Stimulated activated CD4-positive, alpha-beta T cell treated with anti-CD3 and anti-CD28 coated beads, Interleukin-4, amount 100 ng/mL, for 4 hours (primary cell): ENCODE data around the gene ATRX.
"Not testable (repeated sequence)": the region's sequence is repeated elsewhere in the genome, so short reads cannot be mapped to it uniquely, and the experiment has no call there.

Experiments
- DNase-seq, 2 experiments: peaks; one replicate each; pipeline ENCODE4 v3.0.0-alpha.2; 2020

The ATRX gene

DNA sequence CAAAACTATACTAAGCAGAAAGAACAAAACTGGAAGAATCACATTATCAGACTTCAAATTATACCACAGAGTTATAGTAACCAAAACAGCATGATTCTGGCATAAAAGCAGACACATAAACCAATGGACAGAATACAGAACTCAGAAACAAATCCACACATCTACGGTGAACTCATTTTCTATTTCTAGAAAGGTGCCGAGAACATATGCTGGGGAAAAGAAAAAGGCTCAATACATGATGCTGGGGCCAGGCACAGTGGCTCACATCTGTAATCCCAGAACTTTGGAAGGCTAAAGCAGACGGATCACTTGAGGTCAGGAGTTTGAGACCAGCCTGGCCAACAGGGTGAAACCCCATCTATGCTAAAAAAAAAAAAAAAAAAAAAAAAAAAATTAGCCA is 52.7 kb downstream of the ATRX start:
- DNase-seq = no peak

DNA sequence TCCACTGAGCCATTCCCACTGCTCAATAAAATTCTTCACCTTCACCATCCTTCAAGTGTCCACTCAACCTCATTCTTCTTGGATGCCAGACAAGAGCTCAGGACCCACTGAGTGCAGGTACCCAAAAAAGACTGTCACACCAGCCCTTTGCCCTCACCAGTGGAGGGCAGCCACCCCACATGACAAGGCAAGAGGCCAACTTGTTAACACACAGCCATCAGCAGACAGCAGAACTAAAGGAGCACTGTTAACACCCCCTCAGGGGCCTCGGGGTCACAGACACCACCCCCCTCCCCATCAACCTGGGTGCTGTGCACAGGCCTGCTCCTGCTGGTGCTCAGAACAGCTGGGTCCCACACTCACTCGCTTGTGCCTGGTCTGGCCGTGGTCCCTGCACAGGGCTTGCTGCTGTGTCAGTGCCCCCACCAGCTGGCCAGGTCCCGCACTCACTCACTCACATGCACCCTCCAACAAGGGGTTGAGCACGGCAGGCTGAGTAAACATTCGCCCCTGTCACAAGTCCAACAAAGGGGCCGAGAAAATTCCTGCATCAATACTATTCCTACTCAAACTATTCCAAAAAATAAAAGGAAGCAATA is 54.1 kb downstream of the ATRX start:
- no peak for DNase-seq

DNA sequence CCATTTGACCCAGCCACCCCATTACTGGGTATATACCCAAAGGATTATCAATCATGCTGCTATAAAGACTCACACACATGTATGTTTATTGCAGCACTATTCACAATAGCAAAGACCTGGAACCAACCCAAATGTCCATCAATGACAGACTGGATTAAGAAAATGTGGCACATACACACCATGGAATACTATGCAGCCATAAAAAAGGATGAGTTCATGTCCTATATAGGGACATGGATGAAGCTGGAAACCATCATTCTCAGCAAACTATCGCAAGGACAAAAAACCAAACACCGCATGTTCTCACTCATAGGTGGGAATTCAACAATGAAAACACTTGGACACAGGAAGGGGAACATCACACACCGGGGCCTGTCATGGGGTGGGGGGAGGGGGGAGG is 59.9 kb downstream of the ATRX start:
- not testable (repeated sequence) for DNase-seq

DNA sequence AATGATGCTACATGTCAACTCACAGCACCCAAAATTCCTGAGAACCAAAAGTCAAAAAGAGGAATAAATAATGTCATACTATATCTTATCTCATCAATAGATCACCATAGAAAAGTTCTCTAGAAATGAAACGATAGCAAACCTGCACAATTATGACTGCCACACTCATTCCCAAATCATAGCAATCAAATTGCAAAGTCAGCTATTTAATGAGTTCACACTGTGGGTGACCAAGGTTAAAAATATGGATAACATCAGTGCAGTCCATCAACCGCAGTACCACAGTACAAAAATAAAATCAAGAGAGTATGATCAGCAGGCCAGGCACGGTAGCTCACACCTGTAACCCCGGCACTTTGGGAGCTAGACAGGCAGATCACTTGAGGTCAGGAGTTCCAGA is 62.3 kb downstream of the ATRX start:
- DNase-seq = no peak

DNA sequence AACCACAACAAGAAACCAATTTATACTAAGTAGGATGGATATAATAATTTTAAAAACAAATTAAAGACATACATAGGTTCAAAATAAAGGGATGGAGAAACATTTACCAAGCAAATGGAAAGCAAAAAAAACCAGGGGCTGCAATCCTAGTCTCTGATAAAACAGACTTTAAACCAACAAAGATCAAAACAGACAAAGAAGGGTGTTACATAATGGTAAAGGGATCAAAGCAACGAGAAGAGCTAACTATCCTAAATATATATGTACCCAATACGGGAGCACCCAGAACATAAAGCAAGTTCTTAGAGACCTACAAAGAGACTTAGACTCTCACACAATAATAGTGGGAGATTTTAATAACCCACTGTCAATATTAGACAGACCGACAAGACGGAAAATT is 66.6 kb downstream of the ATRX start:
- DNase-seq = no peak

DNA sequence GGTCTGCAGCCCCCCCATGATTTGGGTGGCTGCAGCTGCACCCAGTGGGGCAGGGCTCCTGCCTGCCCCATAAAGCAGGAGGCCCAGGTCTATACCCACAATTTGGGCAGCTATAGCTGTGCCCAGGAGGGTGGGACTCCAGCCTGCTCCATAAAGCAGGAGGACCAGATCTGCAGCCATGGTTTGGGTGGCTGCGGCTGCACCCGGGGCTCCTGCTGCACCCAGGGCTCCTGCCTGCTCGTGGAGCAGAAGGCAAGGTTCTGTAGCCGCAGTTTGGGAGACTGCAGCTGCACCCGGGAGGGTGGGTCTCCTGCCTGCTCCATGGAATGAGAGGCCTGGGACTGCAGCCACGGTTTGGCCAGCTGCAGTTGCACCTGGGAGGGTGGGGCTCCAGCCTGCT is 81.1 kb downstream of the ATRX start:
- no peak for DNase-seq

DNA sequence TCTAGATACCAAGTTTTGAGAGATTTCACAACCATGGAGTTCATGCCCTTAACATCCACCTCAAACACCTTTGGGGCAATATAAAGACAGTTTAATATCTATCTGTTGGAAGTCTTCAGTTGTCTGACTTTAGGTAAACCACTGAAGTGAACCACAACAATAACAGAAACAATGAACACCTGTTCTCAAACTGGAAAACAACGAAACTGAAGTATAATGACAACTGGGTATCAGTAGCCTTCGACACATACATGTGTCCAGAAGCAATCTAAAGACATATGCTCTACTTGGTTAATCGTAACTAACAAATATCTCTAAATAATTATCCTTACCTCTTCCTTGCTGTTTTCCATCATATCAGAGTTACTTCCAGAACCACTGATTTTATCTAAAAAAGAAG is 87.8 kb downstream of the ATRX start:
- no peak for DNase-seq

DNA sequence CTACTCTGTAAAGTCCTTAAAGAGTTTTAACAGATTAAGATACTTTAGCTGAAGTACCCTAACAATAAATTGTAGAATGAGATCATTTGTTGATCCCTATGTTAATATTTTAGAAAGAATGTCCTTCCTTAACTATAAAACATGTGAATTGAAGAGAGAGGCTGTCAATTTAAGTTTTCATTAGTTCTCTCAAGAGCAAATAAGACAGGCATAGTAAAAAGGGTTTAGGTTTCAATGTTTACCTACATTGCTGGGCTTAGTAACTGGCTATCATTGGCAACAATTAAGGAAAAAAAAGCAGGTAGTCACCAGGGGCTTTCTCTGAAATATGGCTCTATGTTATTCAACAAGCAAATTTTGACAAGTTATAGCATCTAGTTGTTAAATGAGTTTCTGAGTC is 91.5 kb downstream of the ATRX start:
- no peak for DNase-seq

DNA sequence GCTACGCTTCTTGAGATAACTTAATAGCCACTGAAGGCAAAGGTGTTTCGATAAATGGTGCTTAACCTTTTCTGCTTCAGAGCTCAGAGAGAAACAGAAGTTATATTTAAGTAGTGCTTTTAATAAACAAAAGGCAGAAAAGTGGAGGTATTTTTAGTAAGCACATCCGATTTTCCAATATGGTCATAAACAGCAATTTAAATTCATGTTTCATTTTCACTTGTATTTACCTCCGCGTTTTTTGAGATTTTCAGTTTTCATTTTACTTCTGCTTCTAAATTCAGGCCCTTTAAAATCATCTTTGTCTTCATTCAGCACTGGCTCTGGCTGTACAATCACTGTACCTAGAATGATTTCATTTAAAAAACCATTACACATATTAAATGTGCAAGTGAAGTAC is 92.4 kb downstream of the ATRX start:
- no peak for DNase-seq

DNA sequence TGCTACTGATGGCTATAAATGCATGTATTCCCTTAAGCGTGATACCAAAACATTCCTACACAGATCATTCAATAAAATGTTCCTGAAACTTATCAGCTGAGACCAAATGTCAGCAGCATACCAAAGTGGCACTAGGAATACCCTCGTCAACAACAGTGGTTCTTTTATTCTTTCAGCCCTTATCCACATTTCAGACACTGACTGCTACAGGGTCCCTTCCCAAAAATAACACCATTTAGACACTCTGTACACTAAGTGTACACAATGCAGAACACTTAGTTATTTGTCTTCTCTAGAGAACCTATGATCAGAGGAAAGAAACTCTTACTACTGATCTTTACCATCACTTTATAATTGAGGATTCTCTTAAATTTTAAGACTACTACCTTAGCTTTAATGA is 94.1 kb downstream of the ATRX start:
- DNase-seq = no peak

DNA sequence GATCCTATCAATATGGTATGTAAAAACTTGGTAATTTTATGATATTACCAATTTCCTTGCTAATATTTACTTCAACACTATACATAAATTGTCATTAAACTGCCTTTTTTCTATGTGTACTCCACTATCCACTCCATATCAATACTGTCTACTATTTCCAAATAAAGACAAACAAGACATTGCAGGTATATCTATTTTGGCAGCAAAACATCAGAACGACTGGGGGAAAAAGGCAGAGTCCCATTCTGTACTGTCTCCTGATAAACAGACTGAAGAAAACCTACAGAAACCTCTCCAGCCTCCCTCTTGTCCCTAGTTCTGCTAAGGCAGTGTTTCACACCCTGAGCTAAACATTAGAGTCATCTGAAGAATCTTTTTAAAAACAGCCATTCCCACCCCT is 96.6 kb downstream of the ATRX start:
- no peak for DNase-seq

DNA sequence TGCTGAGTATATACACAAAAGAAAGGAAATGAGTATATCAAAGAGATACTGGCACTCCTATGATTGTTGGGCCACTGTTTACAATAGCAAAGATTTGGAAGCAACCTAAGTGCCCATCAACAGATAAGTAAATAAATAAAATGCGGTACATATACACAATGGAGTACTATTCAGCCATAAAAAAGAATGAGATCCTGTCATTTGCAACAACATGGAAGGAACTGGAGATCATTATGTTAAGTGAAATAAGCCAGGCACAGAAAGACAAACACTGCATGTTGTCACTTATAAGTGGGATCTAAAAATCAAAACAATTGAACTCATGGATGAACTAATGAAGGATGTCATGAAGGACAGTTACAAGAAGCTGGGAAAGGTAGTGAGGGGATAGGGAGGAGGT is 100.3 kb downstream of the ATRX start:
- DNase-seq = not testable (repeated sequence)

DNA sequence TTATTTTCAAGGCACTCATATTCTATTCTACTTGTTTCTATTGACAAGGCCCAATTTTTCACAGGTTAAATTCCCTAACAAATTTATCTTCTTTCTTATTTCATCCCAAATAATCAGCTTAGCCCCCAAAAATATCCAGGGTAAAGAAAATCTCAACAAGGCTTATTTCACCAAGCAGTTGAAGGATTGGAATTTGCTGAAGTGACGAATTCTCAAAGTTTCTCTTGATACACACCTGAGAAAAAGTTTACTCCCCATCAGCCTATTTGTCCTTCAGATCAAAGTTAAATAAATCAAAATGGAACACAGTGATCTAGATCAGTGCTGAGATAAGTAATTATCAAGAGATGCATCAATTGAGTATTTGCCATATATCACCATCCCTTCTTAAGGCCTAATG is 106.9 kb downstream of the ATRX start:
- no peak for DNase-seq

DNA sequence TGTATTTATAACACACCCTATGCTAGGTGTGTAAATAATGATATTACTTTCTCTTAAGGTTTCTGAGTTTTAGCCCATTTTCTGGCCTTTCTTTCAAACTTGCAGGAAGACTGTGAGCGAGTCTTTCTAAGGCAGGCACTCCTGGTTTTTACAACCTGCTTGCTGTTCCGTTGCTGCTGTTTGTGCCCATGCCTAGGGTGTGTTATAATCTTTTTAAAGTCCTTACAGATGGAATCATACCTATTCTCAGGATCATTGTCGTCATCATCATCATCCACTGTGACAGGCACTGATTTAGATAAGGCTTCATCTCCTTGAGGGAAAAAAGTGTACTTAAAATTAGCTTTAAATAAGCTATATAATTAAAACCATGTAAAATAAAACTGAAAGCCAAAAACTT is 110.0 kb downstream of the ATRX start:
- DNase-seq = no peak

DNA sequence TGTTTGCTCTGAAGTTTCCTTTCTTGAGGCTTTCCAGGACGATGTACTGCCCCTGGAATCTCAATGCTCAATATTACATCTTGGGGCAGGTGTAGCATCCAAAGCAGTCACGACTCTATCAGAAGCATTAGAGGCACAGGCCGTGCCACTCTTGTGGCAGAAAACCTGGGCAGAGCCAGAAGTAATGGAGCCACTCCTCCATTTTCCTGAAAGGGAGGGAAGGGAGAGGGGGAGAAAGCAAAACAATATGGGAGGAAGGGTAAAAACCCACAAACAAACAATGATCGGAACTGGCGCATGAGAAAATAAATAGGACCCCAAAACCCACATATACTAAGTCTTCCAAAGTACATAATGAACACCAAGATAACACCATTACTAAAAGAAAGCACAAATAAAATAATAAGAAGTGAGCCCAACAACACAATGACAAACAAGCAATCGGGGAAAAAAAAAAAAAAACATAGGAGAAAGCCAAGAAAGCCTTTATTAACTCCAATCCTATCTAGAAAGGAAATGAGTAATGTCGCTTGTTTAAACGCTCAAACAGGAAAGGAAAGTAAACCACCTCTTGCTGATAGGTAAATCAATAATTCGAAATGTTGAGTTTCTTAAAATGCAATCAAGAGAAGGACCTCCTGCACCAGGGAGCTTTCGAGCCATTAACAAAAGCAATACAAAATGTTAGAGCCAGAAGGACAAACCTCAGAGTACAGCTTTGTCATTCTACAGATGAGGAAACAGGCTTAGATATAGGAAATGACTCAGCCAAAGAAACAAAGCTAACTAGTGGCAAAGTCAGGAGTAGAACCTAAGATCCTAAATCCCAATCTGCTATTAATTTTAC is 117.4 kb downstream of the ATRX start:
- DNase-seq = no peak

DNA sequence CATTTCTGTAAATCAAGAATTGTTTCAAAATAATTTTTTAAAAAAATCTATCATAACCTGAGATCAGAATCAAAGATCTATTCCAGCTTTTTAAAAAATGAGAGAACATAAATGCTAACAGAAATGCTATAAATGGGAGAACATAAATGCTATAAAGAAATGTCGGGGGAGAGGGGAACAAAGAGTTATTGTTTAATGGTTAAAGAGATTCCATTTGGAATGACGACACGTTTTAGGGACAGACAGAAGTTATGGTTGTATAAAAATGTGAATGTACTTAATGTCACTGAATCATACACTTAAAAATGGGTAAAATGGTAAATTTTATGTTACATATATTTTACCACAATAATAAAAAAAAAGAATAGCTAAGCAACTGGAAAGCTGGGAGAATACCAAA is 127.1 kb downstream of the ATRX start:
- no peak for DNase-seq

DNA sequence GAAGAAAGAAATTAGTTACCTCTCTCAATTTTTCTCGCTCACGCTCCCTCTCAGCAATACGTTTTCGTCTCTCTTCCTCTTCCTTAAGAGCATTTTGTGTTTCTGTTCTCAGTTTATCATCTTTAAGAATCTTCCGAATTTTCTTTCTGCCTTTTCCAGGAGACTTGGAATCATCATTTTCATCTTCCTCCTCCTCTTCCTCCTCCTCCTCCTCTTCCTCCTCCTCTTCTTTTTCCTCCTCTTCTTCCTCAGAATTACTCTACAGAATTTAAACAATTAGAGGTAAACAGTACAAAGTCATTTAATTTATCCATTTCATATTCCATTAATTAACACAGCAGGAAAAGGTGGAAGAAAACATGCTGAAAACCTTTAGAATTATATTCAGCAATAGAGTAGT is 133.9 kb downstream of the ATRX start:
- DNase-seq = no peak

DNA sequence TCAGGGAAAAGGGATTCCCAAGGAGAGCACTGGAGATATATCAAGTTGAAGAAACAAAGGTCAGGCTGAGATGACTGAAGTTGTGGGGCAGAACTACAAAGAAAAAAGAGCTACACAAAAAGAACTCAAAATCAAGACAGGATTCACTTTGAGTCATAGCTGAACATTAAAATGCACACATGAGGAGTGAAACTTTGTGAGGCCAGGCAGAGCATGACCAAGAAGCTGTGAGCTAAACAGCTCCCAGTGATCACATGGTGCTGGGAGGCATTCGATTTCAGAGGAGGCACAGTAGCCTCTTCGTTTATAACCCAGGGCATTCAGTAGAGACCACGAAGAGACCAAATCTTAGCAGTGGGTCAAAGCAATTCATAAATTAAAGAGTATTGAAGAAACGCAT is 145.3 kb downstream of the ATRX start:
- DNase-seq = no peak

DNA sequence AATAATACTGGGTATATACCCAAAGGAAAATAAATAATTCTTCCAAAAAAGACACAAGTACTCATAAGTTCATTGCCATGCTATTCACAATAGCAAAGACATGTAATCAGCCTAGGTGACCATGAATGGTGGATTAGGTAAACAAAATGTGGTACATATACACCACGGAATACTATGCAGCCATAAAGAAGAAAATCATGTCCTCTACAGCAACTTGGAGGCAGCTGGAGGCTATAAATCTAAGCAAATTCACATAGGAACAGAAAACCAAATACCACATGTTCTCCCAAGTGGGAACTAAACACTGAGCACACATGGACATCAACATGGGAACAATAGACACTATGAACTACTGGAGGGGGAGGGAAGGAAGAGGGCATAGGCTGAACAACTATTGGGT is 146.2 kb downstream of the ATRX start:
- DNase-seq = no peak

DNA sequence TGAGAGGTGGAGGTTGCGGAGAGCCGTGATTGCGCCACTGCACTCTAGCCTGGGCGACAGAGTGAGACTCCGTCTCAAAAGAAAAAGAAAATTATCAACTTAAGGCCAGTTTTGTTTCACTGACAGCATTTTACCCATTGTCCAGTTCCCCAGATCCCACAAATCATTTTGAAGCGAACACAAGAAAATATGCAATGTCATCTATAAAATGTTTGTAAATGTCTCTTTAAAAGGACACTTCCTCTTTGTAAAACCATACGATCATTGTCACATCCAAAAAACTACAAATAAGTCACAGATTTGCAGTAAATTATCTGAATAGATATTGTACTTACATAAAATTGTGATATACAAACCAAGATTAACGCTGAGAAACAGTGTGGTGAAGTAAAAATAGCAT is 147.6 kb downstream of the ATRX start:
- DNase-seq = no peak

DNA sequence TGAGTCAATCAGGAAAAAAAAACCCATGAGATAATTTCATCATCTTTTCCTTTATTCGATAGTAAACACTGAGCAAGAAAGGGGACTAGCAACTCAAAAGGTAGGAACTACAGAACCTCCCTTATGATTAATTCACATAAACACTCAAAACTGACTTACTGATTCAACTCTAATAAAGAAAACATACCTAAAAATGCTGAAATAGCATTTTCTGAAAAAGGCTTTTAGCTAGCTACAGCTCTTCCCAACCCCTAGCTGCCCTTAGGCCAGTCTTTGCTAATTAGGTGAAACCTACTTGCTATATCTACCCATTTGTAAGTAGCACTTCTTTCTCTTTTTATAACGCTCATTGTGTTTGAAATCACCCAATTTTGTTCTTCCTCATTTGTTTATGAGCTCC is 150.6 kb downstream of the ATRX start:
- no peak for DNase-seq

DNA sequence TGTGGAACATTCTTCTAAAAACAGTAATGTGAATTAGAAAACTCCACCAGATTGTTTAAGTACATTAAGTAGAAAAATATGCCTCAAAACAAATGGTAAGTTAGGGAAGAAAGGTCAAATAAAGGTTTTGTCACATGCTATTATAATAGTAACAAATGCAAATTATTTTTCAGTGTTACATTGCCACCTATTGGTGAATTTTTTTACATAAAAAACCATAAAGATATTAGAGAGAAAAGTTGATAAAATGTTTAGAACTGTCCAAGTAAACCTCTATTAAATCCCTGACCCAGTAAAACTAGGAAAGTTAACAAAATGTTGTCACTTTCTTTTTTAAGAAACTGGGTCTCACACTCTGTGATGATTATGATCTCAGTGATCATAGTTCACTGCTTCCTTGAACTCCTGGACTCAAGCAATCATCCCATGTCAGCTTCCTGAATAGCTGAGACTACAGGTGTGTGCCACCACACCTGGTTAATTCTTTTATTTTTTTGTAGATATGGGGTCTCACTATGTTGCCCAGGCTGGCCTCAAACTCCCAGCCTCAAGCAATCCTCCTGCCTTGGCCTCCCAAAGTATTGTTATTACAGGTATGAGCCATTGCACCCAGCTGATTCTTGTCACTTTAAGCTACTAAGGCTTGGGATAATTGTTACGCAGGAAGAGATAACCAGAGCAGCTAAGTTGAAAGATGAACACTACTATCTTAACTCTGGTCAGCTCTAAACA is 157.6 kb downstream of the ATRX start:
- DNase-seq = no peak

DNA sequence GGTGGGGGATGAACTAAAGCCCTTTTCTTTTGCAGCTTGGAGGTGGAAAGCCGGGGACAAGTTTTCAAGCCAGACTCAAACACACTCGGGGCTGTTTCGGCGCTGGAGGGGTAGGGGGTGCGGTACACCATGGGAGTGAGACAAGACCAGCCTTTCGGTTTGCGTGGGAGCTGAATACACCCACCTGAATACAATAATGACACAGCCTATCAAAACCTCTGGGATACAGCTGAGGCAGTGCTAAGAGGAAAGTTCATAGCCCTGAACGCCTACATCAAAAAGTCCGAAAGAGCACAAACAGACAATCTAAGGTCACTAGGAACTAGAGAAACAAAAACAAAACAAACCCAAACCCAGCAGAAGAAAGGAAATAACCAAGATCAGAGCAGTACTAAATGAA is 163.3 kb downstream of the ATRX start:
- DNase-seq = no peak

DNA sequence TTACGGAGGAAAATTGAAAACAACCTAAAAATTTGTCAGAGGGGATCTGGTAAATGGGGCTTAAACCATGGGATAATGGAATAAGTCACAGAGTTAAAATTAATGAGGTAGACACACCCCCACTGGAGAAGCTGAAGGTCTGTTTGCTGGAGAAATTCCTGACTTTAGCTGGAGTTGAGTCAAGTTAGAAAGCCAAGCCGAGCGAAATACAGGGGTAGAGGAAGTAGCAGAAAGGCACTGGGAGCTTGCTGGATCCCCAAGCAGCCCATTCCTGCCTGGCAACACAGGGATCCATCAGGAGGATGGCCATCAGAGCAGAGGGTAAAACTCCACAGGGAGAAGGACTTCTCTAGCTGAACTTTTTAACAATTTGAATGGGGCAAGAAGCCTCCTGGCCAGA is 163.8 kb downstream of the ATRX start:
- DNase-seq = no peak
